ENCODE results near the gene BRD9.

GRCh38 chr5:885127-885442 is 7.5 kb downstream of the BRD9 start:
- TF ChIP-seq CTCF (IDR thresholded peaks at IDR 0.05) (no peak), POLR2A (IDR thresholded peaks at IDR 0.05; ENCODE audit: low read depth) (no peak), EP300 (IDR thresholded peaks at IDR 0.05) (no peak), POLR2AphosphoS5 (IDR thresholded peaks at IDR 0.05) (no peak)

Measured in esophagus muscularis mucosa (tissue), 4 donors.